ENCODE measurements around the gene DOLPP1. TPM values are rescaled to one million over a fixed set of nuclear protein-coding genes. Genes with fewer than 3 reads are reported as not detected.
A peak's percentile ranks its signal among the peaks of the same experiment; 100 is the strongest.

The DOLPP1 gene
- total and polyA plus RNA-seq, 2 donors from 2014 or later = 9.1 to 12.1 TPM

DNA sequence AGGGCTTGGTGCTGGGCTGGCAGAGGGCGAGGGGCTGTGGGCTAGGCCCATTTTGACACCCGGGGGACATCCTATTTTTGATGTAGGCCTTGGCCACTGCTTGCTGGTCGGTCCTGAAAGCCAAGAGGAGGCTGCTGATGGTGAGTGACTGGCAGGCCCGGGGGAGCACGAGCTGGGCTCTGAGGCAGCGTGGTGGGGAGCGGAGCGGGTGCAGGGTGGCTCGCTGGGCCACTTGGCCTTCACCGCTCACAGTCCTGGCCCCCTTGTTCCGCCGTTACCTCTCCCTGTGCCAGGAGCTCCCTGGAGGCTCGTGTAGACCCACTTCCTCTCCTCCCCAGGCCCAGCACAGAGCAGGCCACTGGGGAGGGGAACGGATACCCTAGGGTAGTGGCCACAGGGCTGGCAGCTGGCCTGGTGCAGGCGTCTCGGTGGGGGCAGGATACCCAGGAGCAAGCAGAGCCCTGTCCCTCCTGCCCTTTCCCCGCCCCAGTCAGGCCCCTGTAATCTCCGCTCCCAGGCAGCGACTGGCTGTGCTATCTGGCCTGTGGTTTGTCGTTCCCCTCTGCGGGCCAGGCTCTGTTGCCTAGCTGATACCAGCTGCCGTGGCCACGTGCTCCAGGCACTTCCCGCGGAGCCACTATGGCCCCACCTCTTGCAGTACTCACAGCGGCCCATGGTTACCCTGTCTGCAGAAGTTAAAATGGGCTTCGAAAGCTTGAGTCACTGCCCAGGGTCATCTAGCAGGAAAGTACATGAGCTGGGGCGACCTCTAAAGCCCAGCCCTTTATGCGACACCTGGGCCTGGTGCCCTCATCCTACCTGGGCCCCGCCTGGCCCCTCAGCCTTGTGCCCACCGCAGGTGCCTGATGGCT, 11.7 kb upstream of the DOLPP1 start:
- intact Hi-C loops (cut with DNase I) = no loop called here
- TF ChIP-seq, protein P1, sequence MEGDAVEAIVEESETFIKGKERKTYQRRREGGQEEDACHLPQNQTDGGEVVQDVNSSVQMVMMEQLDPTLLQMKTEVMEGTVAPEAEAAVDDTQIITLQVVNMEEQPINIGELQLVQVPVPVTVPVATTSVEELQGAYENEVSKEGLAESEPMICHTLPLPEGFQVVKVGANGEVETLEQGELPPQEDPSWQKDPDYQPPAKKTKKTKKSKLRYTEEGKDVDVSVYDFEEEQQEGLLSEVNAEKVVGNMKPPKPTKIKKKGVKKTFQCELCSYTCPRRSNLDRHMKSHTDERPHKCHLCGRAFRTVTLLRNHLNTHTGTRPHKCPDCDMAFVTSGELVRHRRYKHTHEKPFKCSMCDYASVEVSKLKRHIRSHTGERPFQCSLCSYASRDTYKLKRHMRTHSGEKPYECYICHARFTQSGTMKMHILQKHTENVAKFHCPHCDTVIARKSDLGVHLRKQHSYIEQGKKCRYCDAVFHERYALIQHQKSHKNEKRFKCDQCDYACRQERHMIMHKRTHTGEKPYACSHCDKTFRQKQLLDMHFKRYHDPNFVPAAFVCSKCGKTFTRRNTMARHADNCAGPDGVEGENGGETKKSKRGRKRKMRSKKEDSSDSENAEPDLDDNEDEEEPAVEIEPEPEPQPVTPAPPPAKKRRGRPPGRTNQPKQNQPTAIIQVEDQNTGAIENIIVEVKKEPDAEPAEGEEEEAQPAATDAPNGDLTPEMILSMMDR (IDR thresholded peaks at IDR 0.05; ENCODE audit: borderline replicate concordance, extremely low read depth, insufficient read depth) = no peak
- no peak for FAIRE-seq
- Histone ChIP-seq H3K27me3 (ENCODE audit: control insufficient read depth, insufficient read depth, low read length) (no peaks in the 10 kb centered on the region), H3K27ac (ENCODE audit: low read depth in 2 of 2, low read length in 2 of 2) (peak overlapping the region in 1 of 2 donors; percentile 57), H3K4me1 (ENCODE audit: control insufficient read depth in 2 of 3, insufficient read depth in 2 of 3, low read depth in 1 of 3, low read length in 3 of 3) (peaks cover 0 to 2% (median 0%) of the 10 kb centered on the region in 3 donors), H3K9ac (ENCODE audit: low read length in 3 of 3) (no peak overlapping the region), H3K36me3 (ENCODE audit: control insufficient read depth in 2 of 3, insufficient read depth in 3 of 3, low read length in 3 of 3) (peaks cover 0 to 21% (median 0%) of the 10 kb centered on the region in 3 donors), H3K9me3 (ENCODE audit: control insufficient read depth in 2 of 3, insufficient read depth in 1 of 3, low read length in 3 of 3) (no peaks in the 10 kb centered on the region), H3K4me3 (ENCODE audit: low read length in 3 of 3) (no peak overlapping the region)
- DNase-seq = peak in 1 of 5 donors; percentile 85

DNA sequence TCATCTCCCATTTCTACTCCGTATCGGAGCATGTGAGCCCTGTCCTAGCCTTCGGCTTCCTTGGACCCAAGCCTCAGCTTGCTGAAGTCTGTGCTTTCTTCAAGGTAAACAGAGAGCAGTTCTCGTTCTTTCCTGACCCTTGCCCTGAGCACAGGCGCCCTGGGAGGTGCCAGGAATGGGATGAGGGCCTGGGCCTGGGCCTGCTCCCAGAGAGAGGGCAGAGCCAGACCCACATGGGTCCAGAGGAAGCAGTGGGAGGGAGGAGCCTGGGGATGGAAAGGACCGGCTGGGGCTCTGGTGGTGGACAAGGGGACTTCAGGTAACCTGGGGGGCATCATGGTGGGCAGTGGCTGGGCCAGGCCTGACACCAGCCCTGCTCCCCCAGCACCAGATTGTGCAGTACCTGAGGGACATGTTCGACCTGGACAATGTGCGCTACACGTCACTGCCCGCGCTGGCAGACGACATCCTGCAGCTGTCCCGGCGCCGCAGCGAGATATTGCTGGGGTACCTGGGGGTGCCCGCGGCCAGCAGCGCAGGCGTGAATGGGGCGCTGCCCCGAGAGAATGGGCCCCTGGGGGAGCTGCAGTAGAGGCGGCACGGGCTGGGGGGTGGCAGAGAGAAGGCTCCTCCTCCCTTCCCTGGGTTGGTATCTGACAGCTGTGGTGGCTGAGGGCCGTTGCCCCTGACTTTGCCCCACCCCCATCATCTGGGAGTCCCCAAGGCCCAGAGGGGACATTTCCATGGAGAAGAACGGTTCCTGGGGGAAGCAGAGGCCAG, 10.9 kb upstream of the DOLPP1 start:
- peaks cover 0 to 18% (median 0%) of the 10 kb centered on the region in 3 donors for H3K36me3 ChIP-seq (ENCODE audit: control insufficient read depth in 2 of 3, insufficient read depth in 3 of 3, low read length in 3 of 3)
- TF ChIP-seq, protein P1 (IDR thresholded peaks at IDR 0.05; ENCODE audit: borderline replicate concordance, extremely low read depth, insufficient read depth) = no peak
- no peaks in the 10 kb centered on the region for H3K27me3 ChIP-seq (ENCODE audit: control insufficient read depth, insufficient read depth, low read length)
- DNase-seq (no peak), FAIRE-seq (no peak)
- peaks cover 0 to 2% (median 0%) of the 10 kb centered on the region in 3 donors for H3K4me1 ChIP-seq (ENCODE audit: control insufficient read depth in 2 of 3, insufficient read depth in 2 of 3, low read depth in 1 of 3, low read length in 3 of 3)
- no peak overlapping the region for H3K9ac ChIP-seq (ENCODE audit: low read length in 3 of 3)
- intact Hi-C loops (cut with DNase I) = no loop called here
- H3K4me3 ChIP-seq (ENCODE audit: low read length in 3 of 3) = no peak overlapping the region
- no peaks in the 10 kb centered on the region for H3K9me3 ChIP-seq (ENCODE audit: control insufficient read depth in 2 of 3, insufficient read depth in 1 of 3, low read length in 3 of 3)
- H3K27ac ChIP-seq (ENCODE audit: low read depth in 2 of 2, low read length in 2 of 2) = peak overlapping the region in 1 of 2 donors; percentile 57

DNA sequence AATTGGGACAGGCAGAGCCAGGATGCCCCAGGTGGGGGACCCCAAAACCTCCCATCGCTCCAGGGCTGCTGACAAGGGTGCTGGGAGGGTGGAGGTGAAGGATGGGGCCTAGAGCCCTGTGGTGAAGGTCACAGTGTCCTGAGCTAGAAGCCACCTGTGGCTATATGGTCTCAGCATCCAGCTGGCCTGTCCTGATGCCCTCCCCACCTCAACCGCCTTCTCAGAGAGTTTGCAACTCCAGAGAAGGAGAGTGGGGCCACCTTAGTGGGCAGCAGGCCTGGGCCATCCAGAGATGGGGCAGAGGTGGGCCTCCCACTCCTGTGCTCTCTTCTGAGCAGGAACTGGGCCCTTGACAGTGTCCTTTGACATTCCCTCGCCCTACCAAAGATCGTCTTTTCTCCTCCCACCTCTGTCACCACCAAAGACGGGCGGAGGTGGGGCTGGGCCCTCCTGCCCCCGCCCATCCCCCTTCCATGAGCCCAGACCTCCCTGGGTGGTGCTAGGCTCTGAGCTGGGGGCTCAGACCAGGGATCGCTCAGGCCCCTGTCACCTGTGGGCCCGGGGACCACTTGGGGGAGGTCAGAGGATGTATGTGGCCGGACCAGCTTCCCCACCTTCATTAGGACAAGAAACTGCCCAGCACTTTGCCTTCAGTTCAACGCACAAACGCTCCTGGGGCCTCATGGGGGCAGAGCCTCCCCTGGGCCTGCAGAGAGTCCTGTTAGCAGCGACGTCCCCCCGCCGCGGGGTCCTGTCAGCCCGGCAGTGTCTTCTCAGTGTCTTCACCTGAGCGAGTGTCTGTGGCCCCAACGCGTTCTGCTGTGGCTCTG, 10.0 kb upstream of the DOLPP1 start:
- TF ChIP-seq, protein P1 (IDR thresholded peaks at IDR 0.05; ENCODE audit: borderline replicate concordance, extremely low read depth, insufficient read depth) = no peak
- H3K27me3 ChIP-seq (ENCODE audit: control insufficient read depth, insufficient read depth, low read length) = no peaks in the 10 kb centered on the region
- FAIRE-seq (no peak), DNase-seq (no peak)
- no peak overlapping the region for H3K4me3 ChIP-seq (ENCODE audit: low read length in 3 of 3)
- H3K9me3 ChIP-seq (ENCODE audit: control insufficient read depth in 2 of 3, insufficient read depth in 1 of 3, low read length in 3 of 3) = no peaks in the 10 kb centered on the region
- intact Hi-C loops (cut with DNase I) = no loop called here
- peaks cover 0 to 18% (median 0%) of the 10 kb centered on the region in 3 donors for H3K36me3 ChIP-seq (ENCODE audit: control insufficient read depth in 2 of 3, insufficient read depth in 3 of 3, low read length in 3 of 3)
- peaks cover 0 to 2% (median 0%) of the 10 kb centered on the region in 3 donors for H3K4me1 ChIP-seq (ENCODE audit: control insufficient read depth in 2 of 3, insufficient read depth in 2 of 3, low read depth in 1 of 3, low read length in 3 of 3)
- H3K9ac ChIP-seq (ENCODE audit: low read length in 3 of 3) = no peak overlapping the region
- H3K27ac ChIP-seq (ENCODE audit: low read depth in 2 of 2, low read length in 2 of 2) = no peak overlapping the region

Data from kidney (tissue), 14 donors.